ENCODE measurements around the gene SLC9A9. TPM values are rescaled to one million over a fixed set of nuclear protein-coding genes. Genes with fewer than 3 reads are reported as not detected.
"Not testable (repeated sequence)": the region's sequence is repeated elsewhere in the genome, so short reads cannot be mapped to it uniquely, and the experiment has no call there.

SLC9A9 gene
- total RNA-seq, 1 donor from 2014 or later, result 7.1 TPM

- not testable (repeated sequence) for DNase-seq (ENCODE audit: low read depth in 2 of 2)
These were observed 152.9 kb downstream of the SLC9A9 start for GRCh38 chr3:143695333-143695732.

GRCh38 chr3:143693506-143693905 lies 154.8 kb downstream of the SLC9A9 start:
- DNase-seq (ENCODE audit: low read depth in 2 of 2), result no peak

GRCh38 chr3:143686638-143687197 lies 161.6 kb downstream of the SLC9A9 start:
- DNase-seq (ENCODE audit: low read depth in 2 of 2), result no peak

GRCh38 chr3:143685491-143685890 lies 162.8 kb downstream of the SLC9A9 start:
- DNase-seq (ENCODE audit: low read depth in 2 of 2), result no peak

- no peak for DNase-seq (ENCODE audit: low read depth in 2 of 2)
These were observed 170.8 kb downstream of the SLC9A9 start for GRCh38 chr3:143677430-143677829.

GRCh38 chr3:143676747-143677146 lies 171.5 kb downstream of the SLC9A9 start:
- no peak for DNase-seq (ENCODE audit: low read depth in 2 of 2)

- no peak for DNase-seq (ENCODE audit: low read depth in 2 of 2)
These were observed 172.2 kb downstream of the SLC9A9 start for GRCh38 chr3:143676021-143676420.

GRCh38 chr3:143674100-143674968 lies 173.9 kb downstream of the SLC9A9 start:
- peak; percentile 75 to 78 for DNase-seq (ENCODE audit: low read depth in 2 of 2)

- DNase-seq (ENCODE audit: low read depth in 2 of 2), result no peak
These were observed 175.7 kb downstream of the SLC9A9 start for GRCh38 chr3:143672396-143673165.

- DNase-seq (ENCODE audit: low read depth in 2 of 2), result no peak
These were observed 176.6 kb downstream of the SLC9A9 start for GRCh38 chr3:143671626-143672025.

- DNase-seq (ENCODE audit: low read depth in 2 of 2), result no peak
These were observed 179.1 kb downstream of the SLC9A9 start for GRCh38 chr3:143668924-143669790.

GRCh38 chr3:143668385-143668784 lies 179.9 kb downstream of the SLC9A9 start:
- DNase-seq (ENCODE audit: low read depth in 2 of 2), result no peak

GRCh38 chr3:143661677-143662076 lies 186.6 kb downstream of the SLC9A9 start:
- no peak for DNase-seq (ENCODE audit: low read depth in 2 of 2)

- DNase-seq (ENCODE audit: low read depth in 2 of 2), result no peak
These were observed 189.4 kb downstream of the SLC9A9 start for GRCh38 chr3:143658861-143659260.

GRCh38 chr3:143658116-143658515 lies 190.2 kb downstream of the SLC9A9 start:
- DNase-seq (ENCODE audit: low read depth in 2 of 2), result no peak

GRCh38 chr3:143657391-143657790 lies 190.9 kb downstream of the SLC9A9 start:
- no peak for DNase-seq (ENCODE audit: low read depth in 2 of 2)

- no peak for DNase-seq (ENCODE audit: low read depth in 2 of 2)
These were observed 193.4 kb downstream of the SLC9A9 start for GRCh38 chr3:143654906-143655305.

GRCh38 chr3:143653935-143654334 lies 194.3 kb downstream of the SLC9A9 start:
- DNase-seq (ENCODE audit: low read depth in 2 of 2), result no peak

GRCh38 chr3:143653493-143653892 lies 194.8 kb downstream of the SLC9A9 start:
- no peak for DNase-seq (ENCODE audit: low read depth in 2 of 2)

- DNase-seq (ENCODE audit: low read depth in 2 of 2), result no peak
These were observed 196.2 kb downstream of the SLC9A9 start for GRCh38 chr3:143652118-143652517.

- DNase-seq (ENCODE audit: low read depth in 2 of 2), result no peak
These were observed 197.4 kb downstream of the SLC9A9 start for GRCh38 chr3:143650827-143651226.
